Measurements from ENCODE around the gene PRR33.

Gene PRR33

GRCh38 chr11:1912289-1912878, 20.7 kb upstream of the PRR33 start:
- no peak overlapping the region for H3K4me2 ChIP-seq (ENCODE audit: low read length)
- H3K4me1 ChIP-seq (ENCODE audit: low read length): no peaks in the 10 kb centered on the region
- TF ChIP-seq EZH2phosphoT487 (IDR thresholded peaks at IDR 0.05; ENCODE audit: low read depth): no peak
- no peak for TF ChIP-seq CTCF (IDR thresholded peaks at IDR 0.05; ENCODE audit: low read depth, low read length)
- H3K9me3 ChIP-seq (ENCODE audit: insufficient read depth, low read length): no peaks in the 10 kb centered on the region
- H2AFZ ChIP-seq (ENCODE audit: low read depth, low read length): no peak overlapping the region
- H3K4me3 ChIP-seq (ENCODE audit: low read length): no peak overlapping the region
- no peaks in the 10 kb centered on the region for H3K79me2 ChIP-seq (ENCODE audit: low read length)
- no peaks in the 10 kb centered on the region for H3K27me3 ChIP-seq (ENCODE audit: low read depth, low read length)
- H4K20me1 ChIP-seq (ENCODE audit: insufficient read depth, low read length): peaks cover 4% of the 10 kb centered on the region; the same call in 1 of the 2 replicates
- no peak overlapping the region for H3K9ac ChIP-seq (ENCODE audit: low read length)
- no peaks in the 10 kb centered on the region for H3K36me3 ChIP-seq (replicated peaks; ENCODE audit: low read depth, low read length)
- H3K27ac ChIP-seq (ENCODE audit: low read length): no peak overlapping the region

- Histone ChIP-seq H3K4me1 (ENCODE audit: low read length) (no peaks in the 10 kb centered on the region), H3K27me3 (ENCODE audit: low read depth, low read length) (peaks cover 7% of the 10 kb centered on the region; the same call in 1 of the 2 replicates)
Observed at GRCh38 chr11:1909524-1909923, 17.8 kb upstream of the PRR33 start.

GRCh38 chr11:1908618-1909017, 16.9 kb upstream of the PRR33 start:
- Histone ChIP-seq H3K27me3 (ENCODE audit: low read depth, low read length) (peaks cover 7% of the 10 kb centered on the region; the same call in 1 of the 2 replicates), H3K9me3 (ENCODE audit: insufficient read depth, low read length) (no peaks in the 10 kb centered on the region), H3K4me3 (ENCODE audit: low read length) (no peak overlapping the region), H3K36me3 (replicated peaks; ENCODE audit: low read depth, low read length) (no peaks in the 10 kb centered on the region), H3K79me2 (ENCODE audit: low read length) (no peaks in the 10 kb centered on the region), H4K20me1 (ENCODE audit: insufficient read depth, low read length) (no peaks in the 10 kb centered on the region), H3K9ac (ENCODE audit: low read length) (no peak overlapping the region), H3K27ac (ENCODE audit: low read length) (no peak overlapping the region), H3K4me1 (ENCODE audit: low read length) (no peaks in the 10 kb centered on the region), H2AFZ (ENCODE audit: low read depth, low read length) (no peak overlapping the region), H3K4me2 (ENCODE audit: low read length) (no peak overlapping the region)
- TF ChIP-seq EZH2phosphoT487 (IDR thresholded peaks at IDR 0.05; ENCODE audit: low read depth): no peak
- TF ChIP-seq CTCF (IDR thresholded peaks at IDR 0.05; ENCODE audit: low read depth, low read length): no peak

More at GRCh38 chr11:1909524-1909923, 17.8 kb upstream of the PRR33 start:
- TF ChIP-seq EZH2phosphoT487 (IDR thresholded peaks at IDR 0.05; ENCODE audit: low read depth) (no peak), CTCF (IDR thresholded peaks at IDR 0.05; ENCODE audit: low read depth, low read length) (no peak)
- Histone ChIP-seq H4K20me1 (ENCODE audit: insufficient read depth, low read length) (no peaks in the 10 kb centered on the region), H3K4me3 (ENCODE audit: low read length) (no peak overlapping the region), H3K36me3 (replicated peaks; ENCODE audit: low read depth, low read length) (no peaks in the 10 kb centered on the region), H2AFZ (ENCODE audit: low read depth, low read length) (no peak overlapping the region), H3K9me3 (ENCODE audit: insufficient read depth, low read length) (no peaks in the 10 kb centered on the region), H3K27ac (ENCODE audit: low read length) (no peak overlapping the region), H3K9ac (ENCODE audit: low read length) (no peak overlapping the region), H3K4me2 (ENCODE audit: low read length) (no peak overlapping the region), H3K79me2 (ENCODE audit: low read length) (no peaks in the 10 kb centered on the region)

- no peak overlapping the region for H3K9ac ChIP-seq (ENCODE audit: low read length)
- TF ChIP-seq EZH2phosphoT487 (IDR thresholded peaks at IDR 0.05; ENCODE audit: low read depth) (no peak), CTCF (IDR thresholded peaks at IDR 0.05; ENCODE audit: low read depth, low read length) (no peak)
- H3K36me3 ChIP-seq (replicated peaks; ENCODE audit: low read depth, low read length): no peaks in the 10 kb centered on the region
- H3K4me2 ChIP-seq (ENCODE audit: low read length): no peak overlapping the region
- H3K27ac ChIP-seq (ENCODE audit: low read length): no peak overlapping the region
- peaks cover 7% of the 10 kb centered on the region; the same call in 1 of the 2 replicates for H3K27me3 ChIP-seq (ENCODE audit: low read depth, low read length)
- H4K20me1 ChIP-seq (ENCODE audit: insufficient read depth, low read length): no peaks in the 10 kb centered on the region
- H3K9me3 ChIP-seq (ENCODE audit: insufficient read depth, low read length): no peaks in the 10 kb centered on the region
- no peak overlapping the region for H3K4me3 ChIP-seq (ENCODE audit: low read length)
- no peaks in the 10 kb centered on the region for H3K4me1 ChIP-seq (ENCODE audit: low read length)
- H3K79me2 ChIP-seq (ENCODE audit: low read length): no peaks in the 10 kb centered on the region
- H2AFZ ChIP-seq (ENCODE audit: low read depth, low read length): no peak overlapping the region
Observed at GRCh38 chr11:1906611-1907423, 15.1 kb upstream of the PRR33 start.

Data from OCI-LY3 (cell line).